ENCODE measurements around the gene SORBS2. TPM values are rescaled to one million over a fixed set of nuclear protein-coding genes. Genes with fewer than 3 reads are reported as not detected.

The SORBS2 gene
- total and polyA plus RNA-seq, 2 of the 8 experiments (the other 6 are each of a cell fraction or from before 2014, with no cell fraction given) = 73.0 to 87.1 TPM

- DNase-seq (ENCODE audit: low read depth in 1 of 2, low spot score in 2 of 2) = no peak
- H3K23me2 ChIP-seq (ENCODE audit: low read depth, low read length) = no peaks in the 10 kb centered on the region
- H2BK20ac ChIP-seq (ENCODE audit: low read length) = no peak overlapping the region
- no peaks in the 10 kb centered on the region for H4K20me1 ChIP-seq (replicated peaks in 1 of 2; ENCODE audit: control insufficient read depth in 1 of 2, insufficient read depth in 2 of 2, low read length in 2 of 2)
- H4K5ac ChIP-seq (ENCODE audit: insufficient read length, low read depth, low read length) = no peak overlapping the region
- no peak overlapping the region for H3K23ac ChIP-seq (ENCODE audit: insufficient read length)
- no peaks in the 10 kb centered on the region for H3K79me2 ChIP-seq (ENCODE audit: control insufficient read depth in 1 of 2, insufficient read depth in 2 of 2, low read length in 2 of 2)
- H3K4me2 ChIP-seq (ENCODE audit: insufficient read depth in 1 of 2, low read depth in 2 of 2, low read length in 2 of 2) = no peak overlapping the region
- no peaks in the 10 kb centered on the region for H3K9me3 ChIP-seq (ENCODE audit: insufficient read depth in 2 of 2, low read depth in 1 of 2, low read length in 1 of 2)
- H3K79me1 ChIP-seq (ENCODE audit: low read depth, low read length) = no peaks in the 10 kb centered on the region
- peaks cover 0 to 3% (median 1%) of the 10 kb centered on the region in 4 experiments; a peak in 3 of 7 replicates for H3K4me1 ChIP-seq (replicated peaks in 1 of 4; ENCODE audit: control insufficient read depth in 3 of 4, insufficient read depth in 4 of 4, low read length in 3 of 4)
- CTCF ChIA-PET (ENCODE audit: partially characterized antibody) = interaction anchor here (0.6 to 1.3 kb wide), 3 partner anchors 7 to 400 kb away, joined by 3 read pairs; no protein-coding TSS in a partner anchor
- H3K36me3 ChIP-seq (ENCODE audit: control insufficient read depth in 2 of 4, insufficient read depth in 4 of 4, low read length in 3 of 4) = peaks cover 0 to 9% (median 0%) of the 10 kb centered on the region in 4 experiments; a peak in 2 of 8 replicates
- no peak overlapping the region for H3K56ac ChIP-seq (replicated peaks; ENCODE audit: insufficient read length, low read depth, low read length)
- no peak overlapping the region for H3K14ac ChIP-seq (ENCODE audit: insufficient read length)
- no peak overlapping the region for H2BK5ac ChIP-seq (ENCODE audit: low read depth, low read length)
- H2BK120ac ChIP-seq (replicated peaks; ENCODE audit: low read depth, low read length) = no peak overlapping the region
- no peak overlapping the region for H2BK15ac ChIP-seq (ENCODE audit: low read length)
- no peak overlapping the region for H3K18ac ChIP-seq (ENCODE audit: extremely low read depth, low read length)
- H3K4me3 ChIP-seq (ENCODE audit: extremely low read depth in 1 of 4, insufficient read depth in 2 of 4, low read depth in 3 of 4, low read length in 4 of 4) = no peak overlapping the region
- no peaks in the 10 kb centered on the region for H3K27me3 ChIP-seq (replicated peaks in 1 of 4; ENCODE audit: control insufficient read depth in 3 of 4, extremely low read depth in 1 of 4, insufficient read depth in 3 of 4, low read length in 3 of 4)
- 90% methylated on average over 3 of the region's 3 CpGs; no CpG with 5 or more reads in 1 of the 2 experiments for WGBS, 2 experiments (ENCODE audit: extremely low coverage in 1 of 2, insufficient coverage in 1 of 2, insufficient read length in 1 of 2, insufficient replicate concordance in 2 of 2, low coverage in 1 of 2, low lambda C conversion rate in 2 of 2, missing lambda C conversion rate in 1 of 2)
- H4K8ac ChIP-seq (ENCODE audit: extremely low read depth, insufficient read depth, low read length) = no peak overlapping the region
- no peak overlapping the region for H4K91ac ChIP-seq (replicated peaks; ENCODE audit: insufficient read length, low read length)
- no peak for FAIRE-seq
- H2BK12ac ChIP-seq (ENCODE audit: low read depth, low read length) = no peak overlapping the region
- no peak overlapping the region for H2AK5ac ChIP-seq (ENCODE audit: low read depth, low read length)
- H2AFZ ChIP-seq (ENCODE audit: low read length) = no peak overlapping the region
- H3K9ac ChIP-seq (replicated peaks in 1 of 4; ENCODE audit: extremely low read depth in 1 of 4, low read depth in 3 of 4, low read length in 3 of 4) = no peak overlapping the region
- POLR2A ChIA-PET (ENCODE audit: partially characterized antibody) = interaction anchor here (1.2 kb wide), 1 partner anchor 10 kb away, joined by 3 read pairs; no protein-coding TSS in a partner anchor
- H3K27ac ChIP-seq (ENCODE audit: low read depth, low read length) = no peak overlapping the region
- H3K4ac ChIP-seq (replicated peaks; ENCODE audit: insufficient read length, low read depth, low read length) = no peak overlapping the region
- TF ChIP-seq SIX5 (IDR thresholded peaks at IDR 0.05; ENCODE audit: low read depth, low read length) (no peak), TAF7 (optimal IDR thresholded peaks at IDR 0.05; ENCODE audit: borderline replicate concordance, low read depth, low read length) (no peak), SIRT6 (IDR thresholded peaks at IDR 0.05; ENCODE audit: low read length) (no peak), ASH2L (IDR thresholded peaks at IDR 0.05; ENCODE audit: low read length) (no peak), KDM4A (IDR thresholded peaks at IDR 0.05; ENCODE audit: low read depth, low read length, severe bottlenecking) (no peak), MAFK (IDR thresholded peaks at IDR 0.05; ENCODE audit: low read depth, low read length) (no peak), SAP30 (IDR thresholded peaks at IDR 0.05; ENCODE audit: insufficient read depth, insufficient replicate concordance, low read length) (no peak), GABPA (IDR thresholded peaks at IDR 0.05; ENCODE audit: borderline replicate concordance, insufficient read depth, low read length) (no peak), SIN3A (conservative IDR thresholded peaks at IDR 0.05 in 1 of 2, IDR thresholded peaks at IDR 0.05 in 1 of 2; ENCODE audit: low read depth in 1 of 2, low read length in 2 of 2) (no peak)
Observed at GRCh38 chr4:185679523-185679922, 132.5 kb downstream of the SORBS2 start.
